ENCODE measurements around the gene NOP14.

GRCh38 chr4:2925496-2925895 lies 37.7 kb downstream of the NOP14 start:
- TF ChIP-seq POLR2A (IDR thresholded peaks at IDR 0.05) (no peak), CTCF (IDR thresholded peaks at IDR 0.05) (no peak)
